HG03571 (cell line): Measurements from ENCODE around the gene TUBGCP6.
"Not testable (repeated sequence)": the region's sequence is repeated elsewhere in the genome, so short reads cannot be mapped to it uniquely, and the experiment has no call there.

Source experiments
- ATAC-seq: cut with Tn5 transposase; IDR thresholded peaks from one replicate; pipeline ENCODE4 v1.9.1; 2021; ENCODE audit not compliant: unreplicated experiment

The TUBGCP6 gene

DNA sequence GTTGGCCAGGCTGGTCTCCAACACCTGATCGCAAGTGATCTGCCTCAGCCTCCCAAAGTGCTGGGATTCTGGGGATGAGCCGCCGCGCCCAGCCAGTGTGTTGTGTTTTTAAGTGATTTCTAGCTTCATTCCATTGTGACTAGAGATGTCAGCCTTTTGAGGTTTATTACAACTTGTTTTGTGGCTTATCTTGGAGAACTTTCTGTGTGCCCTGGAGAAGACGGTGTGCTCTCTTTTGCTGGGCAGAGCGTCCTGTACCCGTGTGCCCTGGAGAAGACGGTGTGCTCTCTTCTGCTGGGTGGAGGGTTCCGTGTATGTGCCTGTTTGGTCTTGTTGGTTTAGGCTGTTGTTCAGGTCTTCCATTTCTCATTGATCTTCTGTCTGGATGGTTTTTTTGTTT, 31.6 kb downstream of the TUBGCP6 start:
- ATAC-seq: no peak

DNA sequence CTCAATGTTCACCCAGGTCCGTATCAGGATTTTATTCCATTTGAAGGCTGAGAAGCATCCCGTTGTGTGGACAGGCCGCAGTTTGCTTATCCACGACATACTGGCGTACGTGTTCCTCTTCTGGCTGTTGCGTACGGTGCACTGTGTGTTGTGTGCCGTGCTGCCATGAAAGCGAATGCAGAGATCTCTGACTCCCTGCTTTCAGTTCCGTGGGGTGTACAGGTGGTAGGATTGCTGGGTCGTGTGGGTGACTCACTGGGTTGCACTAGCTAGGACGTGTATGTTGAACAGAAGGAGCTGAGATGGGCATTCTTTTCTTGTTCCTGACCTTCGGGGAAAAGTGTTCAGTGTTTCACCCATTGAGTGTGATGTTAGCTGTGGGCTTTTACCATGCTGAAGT, 33.7 kb downstream of the TUBGCP6 start:
- no peak for ATAC-seq

DNA sequence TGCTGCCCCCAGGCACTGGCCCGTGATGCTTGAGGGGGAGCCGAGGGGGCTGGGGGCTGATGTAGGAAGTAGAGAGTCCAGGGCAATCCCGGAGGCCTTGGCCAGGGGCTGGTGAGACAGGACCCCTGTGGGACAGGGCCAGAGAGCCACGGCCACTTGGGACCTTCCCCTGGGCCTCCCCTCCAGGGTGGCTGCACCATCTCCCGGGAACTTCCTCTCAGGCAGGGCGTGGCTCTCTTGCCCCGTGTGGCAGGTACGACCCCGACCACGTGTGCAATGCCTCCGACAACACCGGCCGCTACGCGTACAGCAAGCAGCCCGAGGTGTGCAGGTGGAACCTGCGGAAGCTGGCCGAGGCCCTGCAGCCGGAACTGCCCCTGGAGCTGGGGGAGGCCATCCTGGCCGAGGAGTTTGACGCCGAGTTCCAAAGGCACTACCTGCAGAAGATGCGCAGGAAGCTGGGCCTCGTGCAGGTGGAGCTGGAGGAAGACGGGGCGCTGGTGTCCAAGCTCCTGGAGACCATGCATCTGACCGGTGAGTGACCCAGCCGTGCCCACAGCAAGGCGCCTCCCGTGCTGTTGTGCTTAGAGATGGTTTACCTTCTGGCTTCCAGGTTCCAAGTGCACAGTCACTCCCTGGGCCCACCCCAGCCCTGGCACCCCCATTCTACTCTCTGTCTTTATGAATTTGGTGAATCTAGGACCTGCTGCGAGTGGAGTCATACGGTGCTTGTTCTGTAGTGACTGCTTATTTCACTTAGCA, 34.3 kb downstream of the TUBGCP6 start:
- no peak for ATAC-seq

DNA sequence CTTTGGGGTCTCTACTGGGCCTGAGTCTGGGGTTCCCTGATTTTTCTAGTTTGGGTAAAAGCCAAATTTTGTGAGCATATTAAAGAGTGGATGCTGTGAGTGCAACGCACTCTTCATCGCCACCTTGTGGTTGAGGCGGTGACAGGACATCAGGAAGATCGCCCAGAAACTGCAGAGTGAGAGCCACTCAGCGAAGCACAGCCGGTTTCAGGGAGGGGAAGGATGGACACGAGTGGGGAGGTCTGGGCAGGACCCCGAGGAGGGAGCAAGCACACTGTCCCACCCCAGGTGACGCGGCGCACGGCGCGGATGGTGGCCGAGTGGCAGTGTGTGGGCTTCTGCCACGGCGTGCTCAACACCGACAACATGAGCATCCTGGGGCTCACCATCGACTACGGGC, 34.9 kb downstream of the TUBGCP6 start:
- ATAC-seq: no peak

DNA sequence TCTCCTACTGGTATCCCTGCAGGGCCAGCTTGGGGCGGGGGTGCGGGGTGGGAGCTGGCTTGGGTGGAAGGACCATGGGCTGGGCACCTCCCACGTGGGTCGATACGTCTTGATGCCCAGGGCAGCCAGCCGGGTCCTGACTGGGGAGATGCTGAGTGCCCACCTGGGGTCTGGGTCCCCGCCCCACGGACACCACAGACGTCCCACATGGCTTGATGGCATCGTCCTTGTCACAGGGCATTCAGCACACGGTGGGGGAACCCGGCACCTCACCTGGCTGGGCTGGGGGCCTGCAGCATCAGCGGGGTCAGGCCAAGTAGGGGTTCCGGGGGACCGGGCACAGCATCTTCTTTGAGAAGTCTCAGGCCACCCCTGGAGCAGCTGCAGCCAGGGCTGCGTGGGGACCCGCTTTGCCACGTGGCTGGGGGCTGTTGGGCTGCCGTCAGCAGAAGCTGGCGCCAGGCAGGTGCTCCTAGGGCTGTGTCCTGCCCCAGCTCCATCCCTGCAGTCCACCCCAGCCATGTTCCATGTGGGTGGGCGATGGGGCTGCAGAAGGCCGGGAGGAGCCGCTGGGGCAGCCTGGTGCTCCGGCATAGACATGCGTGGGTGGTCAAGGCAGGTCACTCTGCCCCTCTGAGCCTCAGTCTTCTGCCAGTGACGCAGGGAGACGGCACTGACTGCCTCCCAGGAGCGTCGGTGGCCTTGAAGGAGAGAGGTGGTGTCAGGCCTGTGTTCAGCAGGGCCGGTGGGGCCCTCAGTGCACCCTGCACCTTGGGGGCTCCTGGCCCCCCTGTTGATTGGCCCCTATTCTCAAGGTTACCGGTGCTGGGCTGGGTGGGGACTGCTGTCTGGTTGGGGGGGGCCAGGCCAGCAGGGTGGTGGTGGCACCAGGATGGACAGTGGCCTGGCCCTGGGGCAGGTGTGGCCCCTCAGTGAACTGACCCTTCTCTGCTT, 35.6 kb downstream of the TUBGCP6 start:
- ATAC-seq: no peak

DNA sequence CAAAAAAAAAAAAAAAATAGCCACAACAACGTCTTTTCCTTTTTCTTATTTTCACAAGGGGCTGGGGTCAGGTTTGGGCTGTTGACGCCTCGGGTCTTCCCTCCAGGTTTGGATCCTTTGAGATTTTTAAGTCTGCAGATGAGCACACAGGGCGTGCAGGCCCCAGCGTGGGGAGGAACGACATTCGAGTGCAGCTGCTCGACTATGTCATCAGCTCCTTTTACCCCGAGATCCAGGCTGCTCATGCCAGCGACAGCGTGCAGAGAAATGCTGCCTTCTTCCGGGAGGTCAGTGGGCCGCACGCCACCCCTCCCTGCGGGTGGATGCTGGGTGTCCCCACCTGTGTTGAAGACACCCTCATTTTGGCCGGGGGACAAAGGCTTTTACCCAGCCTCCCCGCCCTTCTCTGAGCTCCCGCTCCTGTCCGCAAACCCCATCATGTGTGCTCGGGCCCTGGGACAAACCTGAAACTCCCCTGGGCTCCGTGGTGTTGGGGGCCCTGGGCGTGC, 36.3 kb downstream of the TUBGCP6 start:
- ATAC-seq: no peak

DNA sequence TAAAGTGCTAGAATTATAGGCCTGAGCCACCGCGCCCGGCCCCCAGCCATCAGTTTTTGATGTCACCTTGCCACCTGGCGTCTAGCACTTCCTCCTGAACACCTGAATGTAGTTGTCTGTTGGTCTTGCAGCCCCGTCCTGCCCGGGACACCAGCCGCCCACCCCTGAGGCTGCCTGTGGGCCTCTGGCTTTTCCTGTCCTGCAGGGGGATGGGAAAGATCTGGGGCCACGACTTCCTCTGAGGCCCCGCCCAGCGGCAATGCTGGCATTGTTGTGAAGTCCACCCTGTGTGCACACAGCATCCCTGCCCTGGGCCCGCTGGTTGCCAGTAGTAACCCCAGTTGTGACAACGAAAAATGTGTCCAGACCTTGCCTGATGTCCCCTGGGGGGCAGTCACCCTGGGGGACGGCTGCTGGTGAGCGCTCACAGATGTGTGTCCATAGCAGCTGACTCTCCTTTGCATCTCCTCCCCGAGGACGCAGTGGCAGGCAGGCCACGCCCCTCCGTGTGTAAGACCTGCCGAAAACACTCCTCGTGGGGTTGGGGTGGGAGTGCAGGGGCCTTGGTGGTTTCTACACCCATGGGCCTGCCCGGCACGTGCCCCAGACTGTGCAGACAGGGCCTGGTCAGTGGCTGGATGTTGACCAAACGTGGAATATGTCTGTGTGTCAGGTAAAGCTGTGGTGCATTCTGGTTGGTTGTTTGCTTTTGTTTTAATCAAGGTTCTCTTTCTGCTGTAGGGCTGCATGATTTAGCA, 37.3 kb downstream of the TUBGCP6 start:
- ATAC-seq: no peak

DNA sequence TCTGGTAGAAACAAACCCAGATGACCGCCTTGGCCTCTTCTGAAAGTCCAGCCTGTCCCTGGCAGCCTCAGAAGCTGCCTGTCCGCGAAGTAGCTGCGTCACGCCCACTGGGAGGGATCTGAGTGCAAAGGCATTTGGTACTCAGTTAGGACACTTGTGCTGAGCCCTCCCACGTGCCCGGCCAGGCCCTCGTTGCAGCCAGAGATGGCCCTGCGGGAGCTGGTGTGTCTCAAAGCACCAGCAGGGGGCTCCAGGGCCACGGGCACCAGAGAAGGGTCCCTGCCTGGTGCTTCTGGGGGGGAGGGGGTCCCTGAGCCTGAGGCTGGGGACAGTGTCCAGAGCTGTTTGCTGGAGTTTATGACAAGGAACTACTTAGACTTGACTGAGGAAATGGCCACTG, 38.2 kb downstream of the TUBGCP6 start:
- no peak for ATAC-seq

DNA sequence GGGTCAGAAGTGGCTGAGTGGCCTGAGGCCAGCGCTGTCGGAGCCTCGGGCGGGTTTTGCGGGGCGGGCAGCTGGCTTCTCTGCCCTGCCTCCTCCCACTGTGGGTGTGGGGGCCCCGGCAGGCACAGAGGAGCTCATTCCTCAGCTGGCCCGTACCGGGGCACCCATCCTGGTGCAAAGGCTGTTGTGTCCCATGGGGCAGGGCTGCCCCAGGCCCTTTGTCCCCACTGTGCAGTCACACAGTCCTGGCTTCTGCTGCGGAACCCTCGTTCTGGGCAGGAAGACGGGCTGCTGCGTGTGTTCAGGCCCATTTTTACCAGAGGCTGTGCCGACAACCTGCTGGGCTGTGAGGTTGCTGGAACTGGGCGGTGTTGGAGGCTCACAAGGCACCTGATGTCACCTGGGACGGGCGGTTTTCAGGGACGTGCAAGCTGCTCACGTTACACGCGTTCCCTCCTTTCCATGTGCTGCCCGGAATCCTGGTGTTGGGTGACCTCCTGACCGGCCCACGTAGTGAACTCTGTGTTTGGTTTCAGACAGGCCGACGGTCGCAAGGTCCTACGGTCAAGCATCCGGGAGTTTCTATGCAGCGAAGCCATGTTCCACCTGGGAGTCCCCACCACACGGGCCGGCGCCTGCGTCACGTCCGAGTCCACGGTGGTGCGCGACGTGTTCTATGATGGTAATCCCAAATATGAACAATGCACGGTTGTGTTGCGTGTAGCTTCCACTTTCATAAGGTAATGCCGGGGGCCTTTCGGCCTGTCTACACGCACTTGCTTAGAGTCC, 38.8 kb downstream of the TUBGCP6 start:
- no peak for ATAC-seq

DNA sequence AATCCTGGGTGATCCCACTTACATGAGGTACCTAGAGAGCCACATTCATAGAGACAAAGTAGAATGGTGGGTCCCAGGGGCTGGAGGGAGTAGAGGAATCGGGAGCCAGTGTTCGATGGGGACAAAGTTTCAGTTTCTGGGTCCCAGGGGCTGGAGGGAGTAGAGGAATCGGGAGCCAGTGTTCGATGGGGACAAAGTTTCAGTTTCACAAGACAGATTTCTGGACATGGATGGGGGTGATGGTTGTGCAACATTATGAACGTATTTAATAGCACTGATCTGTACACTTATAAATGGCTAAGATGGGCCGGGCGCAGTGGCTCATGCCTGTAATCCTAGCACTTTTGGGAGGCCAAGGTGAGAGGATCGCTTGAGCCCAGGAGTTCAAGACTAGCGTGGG, 39.8 kb downstream of the TUBGCP6 start:
- not testable (repeated sequence) for ATAC-seq

DNA sequence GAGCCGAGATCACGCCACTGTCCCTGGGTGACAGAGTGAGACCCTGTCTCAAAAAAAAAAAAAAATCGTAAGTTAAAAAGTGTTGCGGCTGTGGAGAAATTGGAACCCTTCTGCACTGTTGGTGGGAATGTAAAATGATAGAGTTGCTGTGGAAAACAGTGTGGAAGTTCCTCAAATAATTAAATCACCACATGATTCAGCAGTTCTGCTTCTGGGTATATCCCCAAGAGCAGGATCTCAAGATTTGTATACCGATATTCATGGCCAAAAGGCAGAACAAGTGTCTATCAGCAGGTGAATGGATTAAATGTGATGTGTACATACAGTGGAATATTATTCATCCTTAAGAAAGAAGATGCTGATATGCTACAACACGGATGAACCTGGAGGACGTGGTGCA, 40.3 kb downstream of the TUBGCP6 start:
- no peak for ATAC-seq

DNA sequence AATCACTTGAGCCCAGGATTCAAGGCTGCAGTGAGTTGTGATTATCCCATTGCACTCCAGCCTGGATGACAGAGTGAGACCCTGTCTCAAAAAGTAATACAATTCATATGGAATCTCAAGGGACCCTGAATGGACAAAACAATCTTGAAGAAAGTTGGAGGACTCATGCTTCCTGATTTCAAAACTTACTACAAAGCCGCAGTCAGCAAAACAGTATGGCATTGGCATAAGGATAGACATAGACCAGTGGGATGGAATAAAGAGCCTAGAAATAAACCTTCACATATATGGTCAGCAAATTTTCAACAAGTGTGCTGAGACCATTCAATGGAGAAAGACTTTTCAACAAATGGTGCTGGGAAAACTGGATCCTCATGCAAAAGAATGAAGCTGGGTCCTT, 41.5 kb downstream of the TUBGCP6 start:
- no peak for ATAC-seq

DNA sequence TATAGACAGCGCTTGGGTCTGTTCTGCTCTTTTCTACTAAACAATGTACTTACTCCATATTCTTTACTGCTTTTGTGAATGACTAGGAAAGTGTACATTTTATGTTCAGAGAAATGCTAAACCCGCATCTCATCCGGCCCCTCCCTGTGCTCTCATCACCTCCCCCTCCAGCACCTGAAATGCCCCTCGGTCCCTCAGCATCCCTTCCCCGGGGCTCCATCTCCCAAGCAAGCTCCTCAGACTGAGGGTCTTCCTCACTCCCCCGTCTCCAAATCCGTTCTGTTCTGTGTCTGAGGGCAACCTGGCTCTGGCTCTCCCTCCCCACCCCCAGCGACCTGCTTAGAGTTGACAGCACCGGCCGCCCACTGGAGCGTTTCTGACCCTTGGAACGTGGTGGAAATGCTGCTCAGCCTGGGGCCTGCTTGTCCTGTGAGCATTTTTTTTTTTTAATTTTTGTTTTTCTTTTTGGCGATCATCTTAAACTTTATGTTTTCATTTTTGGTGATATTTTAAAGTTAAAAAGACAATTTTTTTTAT, 42.6 kb downstream of the TUBGCP6 start:
- ATAC-seq: no peak

DNA sequence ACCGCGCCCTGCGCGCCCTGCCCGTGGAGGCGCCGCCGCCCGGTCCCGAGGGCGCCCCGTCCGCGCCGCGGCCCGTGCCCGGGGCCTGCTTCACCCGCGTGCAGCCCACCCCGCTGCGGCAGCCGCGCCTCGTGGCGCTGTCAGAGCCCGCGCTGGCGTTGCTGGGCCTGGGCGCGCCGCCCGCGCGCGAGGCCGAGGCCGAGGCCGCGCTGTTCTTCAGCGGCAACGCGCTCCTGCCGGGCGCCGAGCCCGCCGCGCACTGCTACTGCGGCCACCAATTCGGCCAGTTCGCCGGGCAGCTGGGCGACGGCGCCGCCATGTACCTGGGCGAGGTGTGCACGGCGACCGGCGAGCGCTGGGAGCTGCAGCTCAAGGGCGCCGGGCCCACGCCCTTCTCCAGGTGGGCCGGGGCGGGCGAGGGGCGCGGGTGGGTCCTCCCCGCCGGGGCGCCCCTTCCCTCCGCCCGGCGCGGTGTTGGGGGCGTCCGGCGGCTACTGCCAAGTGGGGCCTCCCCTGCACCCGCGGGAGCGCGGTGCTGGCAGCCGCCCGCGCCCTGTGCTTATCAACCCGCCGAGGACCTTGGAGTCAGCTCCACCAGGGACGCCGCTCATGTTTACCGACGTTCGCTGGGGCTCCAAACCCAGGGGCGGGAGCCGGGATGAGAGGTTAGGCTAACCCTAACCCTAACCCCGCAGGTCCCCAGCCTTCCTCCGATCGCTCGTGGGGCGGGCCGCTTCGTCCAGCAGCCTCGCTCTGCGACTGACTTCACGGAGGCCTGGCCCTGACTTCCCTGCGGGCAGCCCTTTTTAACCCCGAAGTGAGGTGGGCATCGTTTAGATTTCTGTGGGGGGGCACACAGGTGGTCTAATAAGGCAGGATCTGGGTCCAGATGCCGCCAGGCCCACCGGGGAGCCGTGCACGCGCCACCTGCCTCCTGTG, 43.4 kb downstream of the TUBGCP6 start:
- peak; percentile 12 for ATAC-seq

DNA sequence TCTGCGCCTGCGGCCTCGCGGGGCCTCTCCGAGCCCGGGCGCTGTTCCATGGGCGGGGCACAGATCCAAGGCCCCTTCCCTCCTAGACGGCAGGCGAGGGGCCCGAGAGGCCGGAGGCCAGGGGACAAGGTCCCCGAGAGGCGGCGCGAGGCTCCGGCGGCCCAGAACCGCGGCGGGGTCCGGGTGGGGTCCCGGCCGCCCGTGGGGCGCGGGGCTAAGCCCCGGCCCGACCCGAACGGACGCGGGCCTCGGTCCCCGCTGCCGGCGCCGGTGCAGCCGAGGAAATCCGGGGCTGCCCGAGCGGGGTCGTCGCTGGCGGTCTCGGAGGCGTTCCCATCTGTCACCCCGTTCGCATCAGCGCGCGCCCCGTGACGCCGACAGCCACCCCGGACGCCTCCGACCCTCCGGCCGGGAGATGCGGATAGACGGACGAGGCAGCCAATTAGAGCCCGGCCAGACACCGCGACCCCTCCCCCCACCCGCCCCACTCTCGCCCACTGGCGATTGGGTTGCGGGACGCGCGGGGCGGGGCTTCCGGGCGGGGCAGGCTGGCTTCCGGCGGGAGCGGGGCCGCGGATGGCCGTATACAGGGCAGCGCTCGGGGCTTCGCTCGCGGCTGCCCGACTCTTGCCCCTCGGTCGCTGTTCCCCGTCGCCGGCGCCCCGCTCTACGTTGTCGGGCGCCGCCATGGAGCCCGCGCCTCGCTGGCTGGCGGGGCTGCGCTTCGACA, 44.2 kb downstream of the TUBGCP6 start, which contains the start of gene SELENOO:
TSS of gene SELENOO (plus strand) at position 551 of the 730 bp plus-strand sequence. CDS start at position 577, 26 bp downstream.
- ATAC-seq: peak; percentile 60

DNA sequence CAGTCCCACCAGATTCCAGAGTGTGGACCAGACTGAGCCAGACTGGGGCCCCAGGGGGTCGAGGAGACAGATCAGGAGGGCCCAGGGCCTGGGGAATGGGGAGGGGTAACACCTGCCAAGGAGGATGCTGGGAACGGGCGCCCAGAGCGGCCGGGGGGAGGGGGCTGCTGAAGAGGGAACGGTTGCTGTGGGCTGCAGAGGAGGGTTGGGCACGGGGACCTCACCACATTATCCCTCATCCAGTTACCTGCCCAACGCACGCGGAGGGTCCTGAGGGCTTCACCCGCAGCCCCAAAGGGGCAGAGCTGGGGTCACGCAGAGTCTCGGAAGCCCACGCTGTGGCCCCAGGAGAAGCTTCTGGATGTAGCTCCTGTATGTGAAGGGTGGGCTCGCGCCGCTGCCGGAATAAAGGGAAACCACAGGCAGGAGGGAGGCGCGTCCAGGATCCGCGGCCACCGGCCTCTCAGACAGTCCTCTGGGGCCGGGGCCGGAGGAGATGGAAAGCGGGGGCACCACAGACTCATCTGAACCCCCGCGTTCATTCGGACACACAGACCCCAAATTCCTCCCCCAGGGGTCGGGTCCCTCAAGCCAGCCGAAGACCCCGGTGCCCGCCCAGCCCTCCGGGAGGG, 44.9 kb downstream of the TUBGCP6 start:
- ATAC-seq: no peak

DNA sequence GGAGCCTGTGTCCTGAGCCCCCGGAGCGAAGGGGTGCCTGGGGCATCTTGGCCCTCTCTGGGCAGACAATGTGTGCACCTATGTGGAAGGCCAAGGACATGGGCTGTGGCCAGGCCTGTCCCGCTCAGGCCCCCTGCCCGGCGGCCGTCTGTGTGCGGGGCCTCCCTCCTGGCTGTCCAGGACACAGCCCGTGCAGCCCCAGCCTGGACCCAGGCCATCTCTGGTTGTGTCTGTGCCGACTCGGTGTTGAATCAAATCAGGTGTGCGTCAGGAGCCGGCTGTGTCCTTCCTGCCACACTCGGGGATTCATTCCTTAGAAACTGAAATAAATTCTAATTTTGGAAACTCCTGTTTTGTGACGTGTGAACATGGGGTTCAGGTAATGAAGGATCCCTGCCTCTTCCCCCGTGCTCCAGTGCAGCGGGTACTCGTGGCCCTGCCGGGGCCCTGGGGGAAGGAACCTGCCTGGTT, 45.5 kb downstream of the TUBGCP6 start:
- no peak for ATAC-seq

DNA sequence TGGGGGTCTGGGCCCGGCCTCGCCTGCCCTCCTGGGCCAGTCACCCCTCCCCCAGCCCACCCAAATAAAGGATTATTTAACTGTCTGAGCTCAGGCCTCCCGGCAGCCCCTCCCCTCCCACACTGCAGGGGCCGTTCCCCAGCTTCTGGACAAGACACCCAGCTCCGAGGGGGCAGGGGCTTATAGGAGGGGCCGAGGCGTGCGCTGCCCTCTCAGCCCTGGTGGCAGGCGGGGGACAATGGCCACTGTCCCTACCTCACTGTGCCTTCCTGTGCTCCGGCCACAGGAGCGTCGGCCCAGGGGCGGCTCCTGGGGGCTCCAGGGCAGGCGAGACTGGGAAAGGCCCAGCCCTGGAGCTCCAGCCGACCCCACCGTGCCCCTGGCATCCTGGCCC, 46.2 kb downstream of the TUBGCP6 start:
- no peak for ATAC-seq
